HG02943 (cell line): Measurements from ENCODE around the gene SENP2.

Experiments used
- ATAC-seq: cut with Tn5 transposase; IDR thresholded peaks from one replicate; pipeline ENCODE4 v1.9.1; 2021; ENCODE audit warnings: mild to moderate bottlenecking, low read depth, moderate library complexity; ENCODE audit not compliant: unreplicated experiment

SENP2 gene

GRCh38 chr3:185667574-185667973 lies 81.5 kb downstream of the SENP2 start:
- ATAC-seq, result no peak

GRCh38 chr3:185677146-185677829 lies 91.2 kb downstream of the SENP2 start:
- ATAC-seq, result no peak

GRCh38 chr3:185678027-185678426 lies 91.9 kb downstream of the SENP2 start:
- no peak for ATAC-seq

GRCh38 chr3:185680231-185680630 lies 94.1 kb downstream of the SENP2 start:
- ATAC-seq, result no peak
